ENCODE measurements around the gene NSMCE1.

GRCh38 chr16:27238591-27238990 lies 30.0 kb downstream of the NSMCE1 start:
- TF ChIP-seq, protein P1, sequence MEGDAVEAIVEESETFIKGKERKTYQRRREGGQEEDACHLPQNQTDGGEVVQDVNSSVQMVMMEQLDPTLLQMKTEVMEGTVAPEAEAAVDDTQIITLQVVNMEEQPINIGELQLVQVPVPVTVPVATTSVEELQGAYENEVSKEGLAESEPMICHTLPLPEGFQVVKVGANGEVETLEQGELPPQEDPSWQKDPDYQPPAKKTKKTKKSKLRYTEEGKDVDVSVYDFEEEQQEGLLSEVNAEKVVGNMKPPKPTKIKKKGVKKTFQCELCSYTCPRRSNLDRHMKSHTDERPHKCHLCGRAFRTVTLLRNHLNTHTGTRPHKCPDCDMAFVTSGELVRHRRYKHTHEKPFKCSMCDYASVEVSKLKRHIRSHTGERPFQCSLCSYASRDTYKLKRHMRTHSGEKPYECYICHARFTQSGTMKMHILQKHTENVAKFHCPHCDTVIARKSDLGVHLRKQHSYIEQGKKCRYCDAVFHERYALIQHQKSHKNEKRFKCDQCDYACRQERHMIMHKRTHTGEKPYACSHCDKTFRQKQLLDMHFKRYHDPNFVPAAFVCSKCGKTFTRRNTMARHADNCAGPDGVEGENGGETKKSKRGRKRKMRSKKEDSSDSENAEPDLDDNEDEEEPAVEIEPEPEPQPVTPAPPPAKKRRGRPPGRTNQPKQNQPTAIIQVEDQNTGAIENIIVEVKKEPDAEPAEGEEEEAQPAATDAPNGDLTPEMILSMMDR (IDR thresholded peaks at IDR 0.05; ENCODE audit: low read depth, low read length), result no peak
- TF ChIP-seq EZH2phosphoT487 (IDR thresholded peaks at IDR 0.05; ENCODE audit: low read depth), result no peak
